ENCODE data around the gene PLPP7. TPM values are rescaled to one million over a fixed set of nuclear protein-coding genes. Genes with fewer than 3 reads are reported as not detected.

Gene PLPP7
- total RNA-seq, 1 experiment from 2014 or later = not detected

- no peaks in the 10 kb centered on the region; the same call in 1 of the 2 replicates for H3F3A ChIP-seq (ENCODE audit: insufficient read depth, low read depth)
- TF ChIP-seq EZH2 (IDR thresholded peaks at IDR 0.05; ENCODE audit: low read depth) (no peak), CTCF (conservative IDR thresholded peaks at IDR 0.05) (no peak)
- ChIA-PET CTCF (no interaction called here), POLR2A (ENCODE audit: unreplicated experiment) (no interaction called here)
- H2AFZ ChIP-seq = no peak overlapping the region
- H3K4me1 ChIP-seq (replicated peaks; ENCODE audit: insufficient read depth) = no peaks in the 10 kb centered on the region
- no peaks in the 10 kb centered on the region for H4K20me1 ChIP-seq (ENCODE audit: insufficient read depth)
- no peaks in the 10 kb centered on the region for H3K27me3 ChIP-seq (ENCODE audit: insufficient read depth, low read depth)
- H3K9me2 ChIP-seq (ENCODE audit: insufficient read depth) = no peaks in the 10 kb centered on the region
- no peak overlapping the region for H3K4me3 ChIP-seq
- H3K9me3 ChIP-seq (ENCODE audit: insufficient read depth, low read depth) = no peaks in the 10 kb centered on the region
- no peaks in the 10 kb centered on the region for H3K36me3 ChIP-seq (ENCODE audit: low read depth)
- no peak overlapping the region for H3K27ac ChIP-seq
- no TSS peak for BruUV-seq (replicated peaks)
- no peak for DNase-seq
- no peak overlapping the region for H3K4me2 ChIP-seq
- intact Hi-C loops (cut with micrococcal nuclease; ENCODE audit: unreplicated experiment) = no loop called here
- no peaks in the 10 kb centered on the region for H3K79me2 ChIP-seq (ENCODE audit: low read depth)
Observed at GRCh38 chr9:131263701-131264100, 25.8 kb upstream of the PLPP7 start.

GRCh38 chr9:131264231-131264630, 25.3 kb upstream of the PLPP7 start:
- H3K9me2 ChIP-seq (ENCODE audit: insufficient read depth) = no peaks in the 10 kb centered on the region
- no peaks in the 10 kb centered on the region for H3K27me3 ChIP-seq (ENCODE audit: insufficient read depth, low read depth)
- H3K9me3 ChIP-seq (ENCODE audit: insufficient read depth, low read depth) = no peaks in the 10 kb centered on the region
- no peak overlapping the region for H2AFZ ChIP-seq
- H3K4me1 ChIP-seq (replicated peaks; ENCODE audit: insufficient read depth) = no peaks in the 10 kb centered on the region
- H3K36me3 ChIP-seq (ENCODE audit: low read depth) = no peaks in the 10 kb centered on the region
- H3F3A ChIP-seq (ENCODE audit: insufficient read depth, low read depth) = no peaks in the 10 kb centered on the region; the same call in 1 of the 2 replicates
- intact Hi-C loops (cut with micrococcal nuclease; ENCODE audit: unreplicated experiment) = no loop called here
- no peaks in the 10 kb centered on the region for H3K79me2 ChIP-seq (ENCODE audit: low read depth)
- no TSS peak for BruUV-seq (replicated peaks)
- DNase-seq = no peak
- no peak overlapping the region for H3K27ac ChIP-seq
- CTCF ChIA-PET = no interaction called here
- no peak overlapping the region for H3K4me2 ChIP-seq
- POLR2A ChIA-PET (ENCODE audit: unreplicated experiment) = no interaction called here
- no peak overlapping the region for H3K4me3 ChIP-seq
- no peaks in the 10 kb centered on the region for H4K20me1 ChIP-seq (ENCODE audit: insufficient read depth)
- TF ChIP-seq CTCF (conservative IDR thresholded peaks at IDR 0.05) = no peak
- no peak for TF ChIP-seq EZH2 (IDR thresholded peaks at IDR 0.05; ENCODE audit: low read depth)

- H3K36me3 ChIP-seq (ENCODE audit: low read depth) = no peaks in the 10 kb centered on the region
- no peak for TF ChIP-seq CTCF (conservative IDR thresholded peaks at IDR 0.05)
- TF ChIP-seq EZH2 (IDR thresholded peaks at IDR 0.05; ENCODE audit: low read depth) = no peak
- H3F3A ChIP-seq (ENCODE audit: insufficient read depth, low read depth) = no peaks in the 10 kb centered on the region; the same call in 1 of the 2 replicates
- CTCF ChIA-PET = no interaction called here
- no TSS peak for BruUV-seq (replicated peaks)
- H3K4me2 ChIP-seq = no peak overlapping the region
- no peaks in the 10 kb centered on the region for H3K79me2 ChIP-seq (ENCODE audit: low read depth)
- POLR2A ChIA-PET (ENCODE audit: unreplicated experiment) = interaction anchor here (0.6 kb wide), 1 partner anchor 13 kb away, joined by 5 read pairs; no protein-coding TSS in a partner anchor
- no peak for DNase-seq
- H3K9me3 ChIP-seq (ENCODE audit: insufficient read depth, low read depth) = no peaks in the 10 kb centered on the region
- no peak overlapping the region for H3K27ac ChIP-seq
- no peaks in the 10 kb centered on the region for H3K9me2 ChIP-seq (ENCODE audit: insufficient read depth)
- H2AFZ ChIP-seq = no peak overlapping the region
- no peaks in the 10 kb centered on the region for H3K27me3 ChIP-seq (ENCODE audit: insufficient read depth, low read depth)
- H3K4me3 ChIP-seq = no peak overlapping the region
- intact Hi-C loops (cut with micrococcal nuclease; ENCODE audit: unreplicated experiment) = no loop called here
- H4K20me1 ChIP-seq (ENCODE audit: insufficient read depth) = no peaks in the 10 kb centered on the region
- no peaks in the 10 kb centered on the region for H3K4me1 ChIP-seq (replicated peaks; ENCODE audit: insufficient read depth)
Observed at GRCh38 chr9:131266266-131267229, 23.0 kb upstream of the PLPP7 start.
